GM21360 (cell line): ENCODE measurements around the gene EGFR.
"Not testable (repeated sequence)": the region's sequence is repeated elsewhere in the genome, so short reads cannot be mapped to it uniquely, and the experiment has no call there.

Experiments used
- ATAC-seq: cut with Tn5 transposase; IDR thresholded peaks from one replicate; pipeline ENCODE4 v1.9.1; 2021; ENCODE audit warnings: mild to moderate bottlenecking, moderate library complexity; ENCODE audit not compliant: unreplicated experiment

The EGFR gene

GRCh38 chr7:55034776-55035175, 16.0 kb downstream of the EGFR start:
- no peak for ATAC-seq

- not testable (repeated sequence) for ATAC-seq
Measured at GRCh38 chr7:55035410-55035809, 16.6 kb downstream of the EGFR start.

DNA sequence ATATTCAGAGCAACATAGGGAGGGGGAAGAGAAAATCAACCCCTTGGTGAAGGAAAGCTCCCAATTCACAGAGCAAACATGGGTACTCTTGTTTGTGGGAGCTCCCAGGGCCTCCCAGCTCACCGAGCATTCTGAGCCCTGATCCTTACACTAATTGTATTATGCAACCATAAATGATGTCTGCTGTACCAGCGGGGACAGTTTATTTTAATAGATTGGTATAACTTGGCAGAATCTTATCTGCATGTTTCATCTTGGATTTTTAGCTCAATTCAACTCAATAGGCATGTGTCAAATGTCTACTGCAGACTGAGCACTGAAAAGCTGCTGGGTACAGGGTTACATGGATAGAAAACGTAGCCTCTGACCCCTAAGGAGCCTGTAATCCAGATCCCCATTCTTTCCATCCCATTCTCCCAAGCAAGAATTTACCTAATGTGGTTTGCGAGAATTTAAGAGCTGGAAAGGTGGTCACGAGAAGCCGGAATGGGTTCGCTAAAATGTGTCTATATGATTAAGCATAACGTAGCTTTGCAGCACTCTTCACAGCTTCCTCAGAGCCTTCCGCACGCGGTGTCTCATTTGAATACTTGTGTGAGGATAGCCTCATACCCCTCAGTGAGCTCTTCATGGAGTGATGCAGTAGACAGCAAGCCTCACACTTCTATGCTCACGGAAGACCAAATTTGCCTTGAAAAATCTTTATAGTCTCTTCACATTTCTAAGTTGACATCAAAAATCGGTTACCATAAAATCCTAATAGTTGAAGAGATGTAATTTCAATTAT, 18.3 kb downstream of the EGFR start:
- no peak for ATAC-seq

- ATAC-seq, result no peak
Measured at GRCh38 chr7:55043691-55044370, 25.0 kb downstream of the EGFR start.

DNA sequence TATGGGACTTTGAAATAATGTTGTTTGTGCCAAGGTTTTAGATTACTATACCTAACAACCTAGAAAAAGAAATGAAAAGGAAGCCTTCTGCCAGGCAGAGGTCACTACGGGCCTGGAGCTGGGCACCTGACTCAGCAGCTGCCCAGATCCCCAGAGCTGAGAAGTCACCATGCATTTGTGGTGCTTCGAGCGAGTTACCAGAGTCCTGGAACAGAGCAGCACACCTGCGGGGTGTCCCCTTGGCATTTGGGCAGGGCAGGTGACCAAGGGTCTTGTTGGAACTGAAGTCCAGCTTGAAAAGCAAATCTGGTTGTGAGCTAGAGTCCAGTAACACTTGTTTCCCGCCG, 25.5 kb downstream of the EGFR start:
- ATAC-seq, result no peak

DNA sequence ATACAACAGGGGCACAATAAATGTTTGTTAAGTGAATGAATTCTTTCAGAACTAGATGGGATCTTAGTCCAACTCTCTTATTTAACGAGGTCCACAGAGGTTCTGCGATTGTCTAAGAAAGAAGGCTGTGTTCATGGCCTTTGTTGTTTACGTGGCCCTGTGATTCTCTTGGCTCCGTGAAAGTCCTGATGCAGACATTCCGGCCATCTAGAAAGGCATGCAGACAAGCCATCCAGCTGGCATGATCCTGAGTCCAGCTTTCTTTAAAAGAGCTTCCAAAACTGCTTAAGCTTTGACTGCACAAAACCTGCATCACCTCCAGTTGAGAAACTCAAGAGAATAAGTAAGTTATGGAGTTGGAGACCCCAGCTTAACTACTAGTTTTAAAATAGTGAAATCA, 26.0 kb downstream of the EGFR start:
- ATAC-seq, result no peak

DNA sequence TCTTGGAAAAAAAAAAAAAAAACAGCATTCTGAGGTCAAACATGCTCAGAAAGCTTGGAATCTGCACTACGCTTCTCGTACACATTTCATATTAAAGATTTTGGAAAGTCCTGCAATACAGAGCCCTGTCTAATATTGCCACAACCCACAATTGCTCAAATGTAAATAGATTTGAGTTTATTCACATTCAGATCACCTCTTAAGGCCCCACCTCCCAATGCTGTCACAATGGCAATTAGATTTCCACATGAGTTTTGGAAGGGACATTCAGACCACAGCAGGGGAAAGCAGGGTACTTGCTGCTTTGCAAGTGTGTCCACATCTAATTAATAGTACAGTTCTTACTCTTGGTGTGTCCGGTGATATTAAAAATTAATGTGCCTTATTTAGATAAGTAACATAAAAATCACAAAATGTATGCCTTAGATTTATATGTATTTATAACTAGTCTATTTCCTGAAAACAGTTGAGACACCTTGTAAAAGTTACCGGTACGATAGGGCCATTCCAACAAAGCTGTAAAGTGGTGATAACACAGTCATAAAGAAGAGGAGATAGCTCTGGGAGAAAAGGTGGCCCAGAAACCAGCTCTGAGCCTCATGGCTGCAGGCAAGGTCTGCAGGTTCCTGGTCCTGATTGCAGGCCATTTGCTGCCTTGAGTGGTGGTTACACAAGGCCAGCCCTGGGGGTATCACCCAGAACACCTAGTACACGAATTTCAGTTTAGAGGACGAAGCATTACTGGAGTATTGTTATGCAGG, 27.9 kb downstream of the EGFR start:
- no peak for ATAC-seq

GRCh38 chr7:55048221-55048859, 29.5 kb downstream of the EGFR start:
- ATAC-seq, result no peak

- ATAC-seq, result no peak
Measured at GRCh38 chr7:55050281-55050680, 31.5 kb downstream of the EGFR start.

DNA sequence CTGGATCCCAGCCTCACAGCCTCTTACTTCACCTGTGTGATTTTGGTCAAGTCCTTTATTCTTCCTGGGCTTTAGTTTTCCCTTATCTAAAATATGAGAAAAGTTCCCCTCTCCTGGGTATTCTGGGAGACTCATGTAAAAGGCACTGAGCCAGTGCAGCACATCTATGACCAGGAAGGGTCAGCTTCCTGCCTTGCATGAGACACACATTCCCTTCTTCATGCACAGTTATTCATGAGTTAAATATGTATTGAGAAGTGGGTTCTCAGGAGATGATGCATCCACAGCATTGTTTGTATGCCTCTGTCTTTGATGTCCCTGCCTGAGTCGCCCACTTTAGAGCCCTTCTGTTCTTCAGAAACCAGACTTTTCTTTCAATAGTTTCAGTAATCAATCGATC, 33.3 kb downstream of the EGFR start:
- ATAC-seq, result no peak

DNA sequence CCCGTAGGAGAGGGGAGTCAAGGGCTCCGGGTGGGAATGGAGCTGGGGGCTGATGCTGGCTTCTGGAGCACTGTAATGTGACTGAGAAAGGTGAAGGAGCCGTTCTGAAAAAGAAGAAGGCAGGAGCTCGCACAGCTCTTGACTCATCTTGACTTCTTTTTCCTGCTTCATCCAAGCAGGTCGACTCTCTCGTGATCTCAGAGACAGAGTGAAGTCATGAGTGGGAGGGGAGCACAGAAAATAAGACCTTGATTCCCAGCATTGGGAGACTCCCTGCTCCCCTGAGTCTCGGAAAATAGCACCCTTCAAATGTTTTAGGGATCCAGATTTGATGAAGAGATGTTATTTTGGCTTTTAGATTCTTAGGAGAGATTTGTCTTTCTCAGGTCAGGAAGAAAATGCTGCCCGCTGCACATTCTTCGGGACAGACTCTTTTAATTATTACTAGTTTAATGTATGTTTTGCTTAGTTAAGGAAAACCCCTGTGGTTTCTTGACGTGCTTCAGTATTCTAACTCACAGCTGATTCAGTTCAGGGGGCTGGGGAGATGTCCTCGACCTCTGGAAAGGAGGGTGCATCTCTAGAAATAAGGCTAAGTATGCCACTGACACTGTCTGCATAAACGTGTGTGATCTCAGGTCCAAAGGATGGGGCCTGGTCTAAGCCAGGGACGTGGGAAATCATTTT, 34.1 kb downstream of the EGFR start:
- no peak for ATAC-seq

GRCh38 chr7:55053651-55054571, 35.1 kb downstream of the EGFR start:
- no peak for ATAC-seq

DNA sequence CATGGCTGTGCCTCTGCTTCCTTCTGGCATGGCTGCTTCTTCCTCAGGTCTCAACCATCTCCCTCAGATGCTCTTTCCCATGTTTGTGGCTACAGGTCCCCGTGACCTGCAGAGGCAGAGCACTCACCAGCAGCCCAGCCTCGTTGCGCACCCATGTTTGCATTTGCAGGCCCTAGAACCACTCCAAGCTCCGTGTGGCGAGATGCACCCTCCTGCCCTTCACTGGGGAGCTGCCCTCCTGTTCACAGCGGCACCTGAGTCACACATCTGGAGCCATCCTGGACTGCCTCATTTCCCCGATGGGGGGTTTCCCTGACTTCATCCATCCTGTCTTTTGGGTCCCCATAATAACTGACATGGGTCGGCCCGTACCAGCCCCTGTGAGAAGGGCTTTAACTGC, 35.9 kb downstream of the EGFR start:
- ATAC-seq, result no peak

DNA sequence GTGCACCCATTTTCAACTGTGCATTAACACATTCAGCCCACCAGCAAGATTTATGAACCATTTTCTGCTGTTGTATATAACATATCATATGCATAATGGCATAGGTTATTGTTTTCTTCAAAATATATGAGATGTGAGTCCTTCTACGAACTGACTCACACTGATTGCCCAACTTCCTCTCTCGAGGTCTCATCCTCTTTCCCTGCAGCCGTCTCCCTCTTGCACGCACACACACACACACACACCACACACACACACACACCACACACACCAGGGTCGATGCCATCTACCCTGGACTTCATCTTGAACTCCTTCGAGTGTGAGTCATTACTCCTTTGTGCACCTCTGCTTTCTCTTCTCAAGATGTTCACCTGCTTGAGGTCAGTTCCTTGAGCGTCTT, 36.7 kb downstream of the EGFR start:
- no peak for ATAC-seq

- ATAC-seq, result no peak
Measured at GRCh38 chr7:55056068-55056467, 37.3 kb downstream of the EGFR start.

- ATAC-seq, result no peak
Measured at GRCh38 chr7:55056577-55057480, 38.0 kb downstream of the EGFR start.

GRCh38 chr7:55058314-55058713, 39.5 kb downstream of the EGFR start:
- no peak for ATAC-seq

DNA sequence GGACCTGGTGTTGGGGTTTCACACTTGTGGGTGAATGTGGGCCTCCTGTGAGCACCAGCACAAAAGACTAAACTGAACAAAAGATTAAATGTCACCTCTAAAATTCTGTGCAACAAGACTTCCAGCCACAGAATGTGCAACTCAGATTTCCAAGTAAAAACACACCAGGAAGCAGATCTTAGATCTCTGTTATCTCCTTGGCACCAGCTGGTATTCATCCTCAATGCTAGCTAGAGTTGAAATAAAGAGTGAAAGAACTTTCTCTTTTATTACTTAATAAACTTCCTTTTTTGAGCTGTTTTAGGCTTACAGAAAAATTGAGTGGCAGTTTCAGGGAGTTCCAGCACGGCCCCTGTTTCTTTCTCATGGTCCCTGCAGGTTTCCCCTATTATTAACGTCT, 40.2 kb downstream of the EGFR start:
- no peak for ATAC-seq

- no peak for ATAC-seq
Measured at GRCh38 chr7:55060085-55060484, 41.3 kb downstream of the EGFR start.
